HG02981 (cell line): ENCODE data around the gene HIVEP2.

ENCODE experiments used
- ATAC-seq: cut with Tn5 transposase; IDR thresholded peaks from one replicate; pipeline ENCODE4 v1.9.1; 2021; ENCODE audit warnings: mild to moderate bottlenecking, moderate library complexity; ENCODE audit not compliant: unreplicated experiment

The HIVEP2 gene

DNA sequence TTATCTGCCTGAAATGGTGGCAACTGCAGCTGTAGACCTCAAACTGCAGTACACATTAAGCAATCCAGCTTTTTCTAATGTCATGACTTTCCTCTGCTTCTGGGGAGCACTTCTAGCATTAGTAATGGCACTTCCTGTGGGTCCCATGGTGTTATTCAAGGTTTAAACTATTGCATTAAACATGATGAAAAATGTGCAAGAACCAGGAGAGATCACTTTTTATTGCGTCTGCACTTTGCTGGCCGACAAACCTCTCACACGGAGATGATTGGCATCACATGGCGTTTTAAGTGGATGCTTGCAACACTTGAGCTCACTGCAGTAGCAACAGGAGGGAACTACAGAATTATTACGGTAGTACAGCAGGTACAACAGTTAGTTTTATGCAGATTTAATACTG, 148.4 kb downstream of the HIVEP2 start:
- ATAC-seq = no peak

DNA sequence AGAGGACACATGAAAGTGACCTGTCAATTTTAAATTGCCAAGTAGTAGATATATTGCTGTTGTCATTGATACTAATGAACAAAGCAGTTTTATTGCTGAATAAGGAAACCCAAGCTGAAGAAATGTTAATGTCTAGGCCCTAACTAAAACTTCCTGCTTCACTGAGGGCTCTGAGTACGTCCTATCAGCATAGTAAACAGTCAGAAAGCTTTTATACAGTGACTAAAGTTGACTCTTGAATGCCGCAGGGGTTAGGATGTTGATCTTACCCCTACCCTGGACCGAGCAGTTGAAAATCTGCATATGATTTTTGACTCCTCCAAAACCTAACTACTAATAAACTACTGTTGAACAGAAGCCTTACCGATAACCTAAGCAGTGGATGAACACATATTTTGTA, 149.0 kb downstream of the HIVEP2 start:
- ATAC-seq = no peak

DNA sequence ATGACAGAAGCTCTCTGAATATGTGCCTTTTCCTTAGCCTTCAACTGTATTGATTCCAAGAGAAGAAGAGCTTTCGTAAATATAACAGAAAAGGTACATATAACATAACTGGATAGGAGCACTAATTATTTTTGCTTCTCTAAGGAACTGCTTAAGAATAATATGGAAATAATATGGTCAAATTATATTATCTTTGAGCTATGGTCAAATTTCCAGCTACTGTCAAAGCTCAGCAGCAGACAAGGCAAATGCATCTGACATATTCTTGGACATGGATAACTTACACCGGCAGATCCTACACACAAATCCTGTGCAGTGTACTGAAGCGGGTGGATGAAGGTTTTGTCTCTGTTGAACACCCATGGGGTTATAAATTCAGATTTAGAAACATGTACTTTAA, 150.6 kb downstream of the HIVEP2 start:
- no peak for ATAC-seq

DNA sequence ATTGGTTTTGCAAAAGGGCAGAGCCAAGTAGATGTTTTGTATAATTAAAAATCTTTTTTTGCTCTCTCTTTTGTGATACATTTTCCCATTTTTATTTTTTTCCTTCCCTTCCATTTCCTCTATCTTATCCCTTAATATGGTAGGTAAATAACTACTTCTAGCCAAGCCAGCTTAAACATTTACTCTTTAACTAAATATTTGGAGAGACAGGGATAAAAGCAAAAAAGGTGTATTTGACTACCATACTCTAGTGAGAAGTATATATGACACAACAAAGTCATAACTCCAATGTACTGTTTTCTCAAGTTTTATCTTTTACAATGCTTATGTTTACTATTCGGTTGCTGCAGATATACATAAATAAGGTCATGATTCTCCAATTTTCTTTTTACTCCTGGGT, 154.7 kb downstream of the HIVEP2 start:
- ATAC-seq = no peak

DNA sequence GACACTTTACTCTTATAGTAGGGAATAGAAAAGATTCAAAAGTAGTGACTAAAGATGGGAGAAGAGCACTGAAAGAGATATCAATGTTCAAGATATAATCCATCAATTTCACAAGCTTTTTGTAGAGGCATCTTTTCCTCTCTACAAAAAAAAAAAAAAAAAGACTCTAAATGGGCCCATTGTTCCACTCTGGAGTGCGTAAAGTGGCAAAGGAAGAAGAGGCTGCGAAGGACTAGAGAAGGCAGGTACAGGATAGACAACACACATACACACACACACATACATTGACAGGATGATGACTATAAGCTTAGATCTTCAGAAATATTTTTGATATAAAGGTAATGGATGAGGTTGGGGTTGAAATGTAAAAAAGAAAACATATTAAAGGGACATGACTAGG, 157.6 kb downstream of the HIVEP2 start:
- no peak for ATAC-seq

DNA sequence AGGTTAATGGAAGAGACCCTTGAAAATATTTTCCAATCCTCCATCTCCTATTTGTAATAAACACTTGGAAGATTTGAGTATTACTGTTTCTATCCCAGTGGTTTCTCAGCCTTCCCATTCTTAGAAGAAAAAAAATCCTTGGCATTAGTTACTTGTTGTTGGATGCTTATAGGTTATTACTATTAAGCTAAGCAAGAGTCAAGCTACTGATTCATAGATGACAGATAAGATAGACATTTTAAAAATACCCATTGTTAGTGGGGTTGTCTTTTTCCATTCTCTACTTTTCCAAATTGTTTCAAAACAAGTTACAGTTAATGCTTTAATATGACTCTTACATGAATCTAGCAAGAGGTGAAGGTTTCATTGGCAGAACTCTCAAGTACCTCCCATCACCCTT, 158.5 kb downstream of the HIVEP2 start:
- ATAC-seq = no peak

DNA sequence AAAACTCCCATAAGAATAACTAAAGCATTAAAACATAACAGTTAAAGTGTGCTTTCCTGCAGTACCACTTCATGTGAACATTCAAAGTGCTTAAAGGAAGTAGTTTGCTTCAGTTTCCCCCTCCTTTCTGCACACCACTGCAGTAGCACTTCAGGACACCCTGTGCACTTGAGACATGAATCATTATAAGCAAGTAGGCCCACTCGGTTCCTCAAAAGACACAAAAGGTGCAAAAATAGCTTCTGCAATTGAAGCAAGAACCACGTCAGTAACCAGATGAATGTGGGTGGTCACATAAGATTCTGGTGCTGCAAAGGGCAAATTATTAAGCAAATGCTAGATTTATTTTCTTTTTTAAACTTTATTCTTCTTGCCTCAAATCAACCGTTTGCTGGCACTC, 160.6 kb downstream of the HIVEP2 start:
- peak; percentile 99 for ATAC-seq

DNA sequence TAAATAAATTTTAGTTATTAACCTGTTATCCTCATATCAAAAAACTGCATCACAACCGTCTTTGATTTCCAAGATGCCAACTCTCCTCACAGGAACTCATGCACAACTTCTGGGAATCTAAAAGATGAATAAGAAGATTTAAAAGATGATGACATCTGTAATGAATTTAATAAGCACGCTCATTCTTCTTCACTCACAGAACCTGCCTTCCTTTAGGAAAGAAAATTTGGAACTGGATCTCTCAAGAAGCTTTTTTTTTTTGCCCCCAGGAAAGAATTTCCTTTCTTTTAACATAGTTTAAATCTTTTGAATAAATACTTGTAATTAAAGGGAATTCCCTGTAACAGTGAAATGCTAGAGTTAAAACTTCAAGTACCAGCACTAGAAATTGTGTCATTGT, 161.5 kb downstream of the HIVEP2 start:
- ATAC-seq = no peak

DNA sequence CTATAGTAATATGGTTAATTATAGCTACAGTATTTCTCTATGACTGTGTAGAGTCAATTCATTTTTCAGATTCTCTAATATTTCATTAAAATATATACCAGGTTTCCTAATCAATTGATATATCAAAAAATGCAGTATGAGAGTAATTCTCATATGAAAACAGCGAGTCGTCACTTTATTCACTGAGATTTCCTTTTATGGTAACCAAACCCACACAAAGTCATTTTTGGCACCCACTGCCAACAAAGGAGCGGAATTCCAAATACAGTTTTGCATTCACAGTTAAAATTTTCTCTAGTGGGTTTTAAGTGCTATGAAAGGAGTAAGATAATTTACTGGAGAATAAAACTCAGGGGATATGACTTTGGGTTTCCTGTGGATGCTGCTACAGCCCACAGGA, 163.8 kb downstream of the HIVEP2 start:
- ATAC-seq = no peak

DNA sequence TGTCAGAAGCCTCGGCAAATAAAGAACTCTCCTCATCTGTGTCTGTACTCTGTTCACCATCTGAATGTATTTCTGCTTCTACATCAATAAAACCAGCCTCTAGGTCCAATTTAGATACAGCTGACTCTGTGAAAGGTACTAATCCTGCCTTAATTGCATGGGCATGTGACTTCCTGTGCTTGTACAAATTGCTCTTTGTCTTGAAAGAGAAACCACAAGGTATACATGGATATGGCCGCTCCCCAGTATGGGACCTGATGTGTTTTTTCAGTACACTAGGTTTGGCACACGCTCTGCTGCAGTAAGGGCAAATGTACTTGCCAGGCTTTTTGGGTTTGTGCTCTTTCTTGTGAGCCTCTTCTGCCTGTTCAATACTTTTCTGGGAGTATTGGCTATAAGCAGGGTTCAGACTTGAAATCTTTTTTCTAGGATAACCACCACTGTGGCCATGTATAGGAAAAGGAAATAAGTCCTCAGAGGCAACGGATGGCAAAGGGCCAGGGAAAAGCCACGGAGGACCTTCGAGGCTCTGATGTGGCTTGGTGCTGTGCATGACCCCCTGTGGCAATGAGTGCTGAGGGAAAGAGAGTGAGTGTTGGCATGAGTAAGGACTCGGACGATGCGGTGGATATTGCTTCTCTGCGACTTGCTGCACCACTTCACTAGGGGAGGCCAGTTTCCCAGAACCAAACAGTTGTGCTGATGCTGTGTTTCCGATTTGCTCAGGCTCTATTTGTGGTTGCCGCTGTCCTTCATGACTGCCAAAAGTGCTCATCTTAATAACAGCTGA, 170.9 kb downstream of the HIVEP2 start:
- ATAC-seq = no peak

DNA sequence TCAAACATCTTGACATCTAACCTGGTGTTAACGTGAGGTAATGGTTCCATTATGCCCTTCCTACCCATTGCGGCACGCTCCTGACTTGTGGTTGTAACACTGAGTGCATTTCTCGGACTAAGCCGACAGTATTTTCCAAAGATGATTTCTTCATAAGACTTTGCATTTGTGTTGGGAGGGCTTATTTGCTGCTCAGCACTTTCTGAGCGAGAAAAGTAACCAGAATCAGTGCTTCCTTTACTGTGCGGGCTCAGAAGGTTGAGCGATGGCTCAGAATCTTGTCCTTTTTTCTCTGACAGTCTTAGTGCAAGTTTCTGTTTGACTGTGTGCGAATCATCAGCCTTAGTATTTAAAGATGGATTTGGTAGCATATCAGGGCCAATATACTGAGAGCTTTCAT, 171.7 kb downstream of the HIVEP2 start:
- ATAC-seq = no peak

DNA sequence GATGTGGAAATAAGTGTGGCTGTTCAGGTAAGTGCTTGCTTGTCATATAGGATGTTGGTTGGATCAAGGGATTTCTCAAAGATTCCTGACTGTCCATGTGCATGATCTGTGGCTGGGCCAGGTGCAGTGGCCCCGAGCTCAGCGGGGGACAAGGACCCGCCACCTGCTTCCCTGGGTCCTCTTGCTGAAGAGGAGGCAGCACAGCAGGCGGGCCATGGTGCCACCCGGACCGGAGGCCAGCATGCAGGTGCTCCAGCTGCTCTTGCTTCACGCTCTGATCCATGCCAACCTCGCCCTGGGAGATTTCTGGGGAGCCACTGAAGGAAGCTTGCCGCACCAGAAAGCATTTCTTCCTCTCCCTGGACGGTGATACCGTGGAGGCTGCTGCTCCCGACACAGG, 173.8 kb downstream of the HIVEP2 start:
- ATAC-seq = no peak

DNA sequence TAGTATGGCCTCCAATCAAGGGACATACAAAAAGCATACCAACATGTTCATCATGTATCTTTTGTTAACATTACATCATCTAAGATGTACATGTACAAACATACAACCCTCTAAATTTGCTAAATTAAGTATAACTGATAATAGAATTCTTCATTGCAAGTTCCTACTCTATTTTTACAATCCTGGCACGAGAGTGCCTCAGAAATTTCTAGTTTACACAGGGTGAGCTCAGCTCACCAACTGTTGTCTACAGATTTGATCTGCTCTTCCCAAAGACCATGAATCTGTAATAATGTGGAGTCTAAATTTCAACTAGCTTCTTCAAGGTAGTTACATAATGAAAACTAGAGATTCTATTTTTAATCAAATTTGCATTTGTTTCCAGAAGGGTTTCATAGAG, 179.7 kb downstream of the HIVEP2 start:
- no peak for ATAC-seq

DNA sequence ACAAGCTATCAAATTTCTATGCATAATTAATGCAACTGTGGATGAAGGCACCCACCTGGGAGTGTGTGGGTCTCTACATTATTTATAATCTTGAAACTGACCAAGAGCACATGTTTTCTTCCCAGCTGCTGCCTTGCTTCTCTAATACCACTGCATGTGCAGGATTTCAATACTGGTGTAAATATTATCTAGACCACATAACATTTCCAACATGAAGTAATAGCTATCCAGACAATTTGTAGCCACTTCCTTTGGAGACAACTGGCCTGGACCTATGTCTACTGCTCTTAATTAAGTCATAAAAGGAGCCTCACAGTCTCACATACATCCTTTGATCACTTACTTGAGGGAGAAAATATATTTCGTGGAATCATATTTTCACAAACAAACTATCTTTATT, 180.7 kb downstream of the HIVEP2 start:
- no peak for ATAC-seq

DNA sequence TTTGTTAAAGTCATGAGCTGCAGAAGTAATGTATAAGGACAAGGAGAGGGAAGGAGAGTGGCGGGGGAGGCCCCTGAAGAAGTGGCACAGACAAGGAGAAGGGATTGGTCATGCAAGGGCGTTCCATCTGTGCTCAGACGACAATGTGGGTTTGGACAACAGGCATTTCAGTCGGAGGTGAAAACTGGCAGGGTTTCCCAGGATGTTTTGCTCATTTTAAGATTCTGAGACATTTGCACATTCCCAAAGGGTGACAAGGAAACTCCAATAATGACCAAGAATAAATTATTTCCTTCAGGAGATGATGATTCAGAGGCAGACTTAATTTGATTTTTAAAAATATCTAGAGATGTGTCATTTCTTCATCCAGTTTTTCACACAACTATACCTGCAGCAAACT, 181.8 kb downstream of the HIVEP2 start:
- ATAC-seq = no peak

DNA sequence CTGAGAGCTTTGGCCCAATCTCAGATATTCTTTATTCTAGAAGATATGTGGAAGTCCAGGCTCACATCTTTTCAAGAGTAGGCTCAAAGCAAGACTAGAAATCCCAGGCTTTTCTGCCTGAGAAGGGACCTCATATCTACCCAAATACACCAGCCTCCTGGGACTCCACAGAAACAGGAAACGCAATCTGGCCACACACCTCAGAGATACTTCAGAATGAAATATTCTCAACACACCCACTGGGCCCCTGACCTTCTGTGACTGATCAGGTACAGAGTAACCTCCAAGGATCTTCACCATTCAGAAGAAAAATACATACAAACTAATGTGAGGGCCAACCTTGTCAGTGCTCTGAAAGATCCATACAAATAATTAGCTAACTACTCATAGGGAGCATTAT, 183.2 kb downstream of the HIVEP2 start:
- no peak for ATAC-seq

DNA sequence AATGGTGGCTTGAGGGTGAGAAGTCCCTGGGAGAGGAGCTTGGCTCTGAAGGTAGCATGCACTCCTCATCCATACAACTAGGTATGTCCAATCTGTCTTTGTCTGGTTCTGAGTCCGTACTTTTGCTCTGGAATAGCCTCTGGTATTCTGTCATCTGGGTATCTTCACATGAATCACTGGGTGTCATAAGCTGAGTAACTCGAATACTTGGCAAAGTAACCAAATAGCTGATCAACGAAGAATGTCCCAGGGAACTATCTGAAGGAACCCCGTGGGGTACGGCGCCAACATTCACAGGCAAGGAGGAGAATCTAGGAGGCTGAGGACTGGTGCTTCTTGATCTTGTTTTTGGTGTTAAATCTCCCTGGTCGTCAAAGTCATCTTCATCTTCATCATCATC, 184.8 kb downstream of the HIVEP2 start:
- ATAC-seq = no peak

DNA sequence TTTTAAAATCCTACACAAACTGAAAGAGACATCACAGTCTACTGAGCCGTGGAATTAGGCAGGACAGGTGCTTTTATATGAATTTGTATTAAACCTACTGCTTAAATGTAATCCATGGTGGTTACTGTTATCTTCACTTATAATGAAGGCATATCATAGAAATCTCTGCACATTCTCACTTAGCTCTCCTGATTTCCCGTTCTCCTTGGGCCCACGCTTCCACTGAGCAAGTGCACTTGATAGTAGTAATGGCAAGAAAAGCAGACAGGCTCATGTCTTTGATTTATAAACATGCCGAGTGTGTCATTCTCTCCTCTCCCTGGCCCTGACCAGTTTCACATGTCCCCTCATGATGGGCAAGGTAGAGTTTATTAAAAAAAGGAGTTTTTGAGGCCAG, 186.3 kb downstream of the HIVEP2 start:
- ATAC-seq = no peak

DNA sequence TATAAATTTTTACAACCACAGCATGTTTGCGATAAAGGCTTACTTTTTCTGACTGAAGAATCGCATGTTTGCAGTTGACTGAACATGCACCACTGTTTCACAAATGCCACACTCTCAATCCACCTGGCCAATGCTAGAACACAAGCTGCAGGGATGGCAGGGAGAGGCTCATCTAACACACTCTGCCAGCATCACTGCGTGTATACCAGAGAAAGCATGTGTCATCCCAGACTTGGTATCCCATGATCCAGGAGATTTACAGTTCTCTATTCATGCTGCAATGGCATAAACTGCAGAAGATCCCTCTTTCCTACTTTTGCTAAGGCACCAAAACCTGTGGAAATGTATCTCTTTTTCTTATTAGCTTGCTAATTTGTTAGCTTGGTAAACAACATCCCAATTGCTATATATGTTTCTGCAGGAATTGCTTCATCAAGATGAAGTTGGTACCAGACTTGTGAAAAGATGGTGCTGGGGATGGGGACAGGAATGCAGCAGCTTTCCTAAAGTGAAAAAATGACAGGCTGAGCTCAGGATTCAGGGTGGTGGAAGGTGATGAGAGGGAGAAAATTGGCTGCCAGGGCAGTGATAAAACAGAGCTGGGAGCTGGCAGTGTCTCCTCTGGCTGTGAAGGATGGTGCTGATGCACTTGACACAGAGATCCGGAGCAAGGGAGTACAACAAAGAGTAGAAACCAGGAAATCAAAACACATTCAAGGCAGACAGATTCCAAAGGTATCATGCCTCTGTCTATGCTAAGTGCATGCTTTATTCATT, 186.9 kb downstream of the HIVEP2 start:
- no peak for ATAC-seq

DNA sequence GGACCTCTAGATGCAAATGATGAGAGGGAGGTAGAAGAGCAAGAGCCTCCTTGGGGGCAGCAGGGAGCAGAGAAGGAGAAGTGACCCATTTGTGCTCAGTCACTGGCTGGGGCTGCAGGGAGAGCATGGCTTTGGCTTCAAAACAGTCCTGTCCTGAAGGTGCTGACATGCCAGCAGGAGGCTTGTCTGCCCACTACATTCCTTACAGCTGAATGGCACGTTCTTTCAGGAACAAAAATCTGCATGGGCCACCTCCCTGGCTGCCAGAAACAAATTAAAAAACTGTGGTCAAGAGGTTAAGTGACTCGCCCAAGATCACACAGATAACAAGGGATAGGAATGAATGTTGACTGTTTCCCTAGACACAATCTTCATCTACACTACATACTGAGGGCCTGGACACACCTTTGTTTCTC, 188.8 kb downstream of the HIVEP2 start:
- ATAC-seq = no peak

DNA sequence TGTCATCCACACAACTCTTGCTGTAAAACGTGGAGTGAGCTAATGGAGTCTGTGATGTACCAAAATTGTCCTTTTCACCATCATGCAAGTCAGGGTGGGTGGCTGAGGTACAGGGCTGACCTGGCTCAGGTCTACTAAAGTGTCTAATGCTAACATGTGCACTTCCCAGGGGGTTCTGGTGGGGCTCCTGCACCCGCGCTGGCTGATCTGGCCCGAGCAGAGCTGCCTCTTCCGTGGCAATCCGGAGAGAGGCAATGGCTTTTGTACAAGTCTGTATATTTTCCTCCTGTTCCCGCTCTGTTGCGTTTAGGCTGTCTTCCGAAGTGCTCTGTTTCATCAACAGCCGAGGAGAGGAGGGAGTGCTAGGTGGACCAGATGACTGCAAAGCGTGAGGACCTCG, 191.8 kb downstream of the HIVEP2 start:
- ATAC-seq = no peak

DNA sequence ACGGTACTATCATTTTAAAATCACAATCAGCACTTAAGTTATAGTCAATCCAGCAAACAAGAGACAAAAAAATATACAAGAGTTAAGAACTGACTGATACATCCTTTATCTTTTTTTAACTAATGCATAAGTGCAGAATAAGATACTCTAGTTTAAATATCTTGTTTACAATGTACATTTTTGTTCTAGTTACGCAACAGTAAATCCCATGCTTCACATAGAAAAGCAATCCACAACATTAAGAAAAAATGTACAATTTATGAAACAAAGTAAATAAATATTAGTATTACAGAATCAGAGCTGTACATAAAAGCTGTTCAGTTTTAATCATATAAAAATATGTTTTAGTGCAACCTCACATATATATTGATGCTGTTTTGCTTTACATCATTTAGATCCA, 192.6 kb downstream of the HIVEP2 start:
- no peak for ATAC-seq

DNA sequence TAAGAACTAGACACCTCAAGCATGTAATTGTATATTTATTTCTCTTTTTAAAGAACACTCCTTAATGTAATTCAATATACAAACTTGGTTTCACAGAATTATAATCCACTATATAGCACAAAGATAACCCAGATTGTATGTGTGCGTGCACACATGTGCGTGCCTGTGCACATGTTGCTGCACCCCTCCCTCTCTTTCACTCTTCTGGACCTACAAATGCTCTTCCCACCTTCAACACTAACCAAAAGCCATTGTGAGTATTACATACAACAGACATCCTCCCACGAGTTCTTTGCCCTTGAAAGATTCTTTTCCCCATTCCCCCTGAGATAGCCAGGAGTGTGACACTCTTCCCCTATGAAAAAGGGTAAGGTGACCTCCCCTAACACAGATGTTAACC, 193.5 kb downstream of the HIVEP2 start:
- no peak for ATAC-seq
